Umbilical cord (tissue), 2 donors: ENCODE measurements around the gene RAD51AP2. TPM values are rescaled to one million over a fixed set of nuclear protein-coding genes. Genes with fewer than 3 reads are reported as not detected.

Experiments
- DNase-seq: peaks from one replicate; pipeline ENCODE4 v3.0.0-alpha.2; 2015; ENCODE audit warnings: low spot score
- total RNA-seq: library from RNA; depleted of rRNA; stranded (reverse); fragments of >200 nt; gene quantifications from one replicate; pipeline ENCODE4 v1.2.3, GENCODE V29; 2014; ENCODE audit warnings: low replicate concordance; ENCODE audit not compliant: insufficient read depth

Gene RAD51AP2
- total RNA-seq, 1 donor from 2014 or later = 11.6 TPM

DNA sequence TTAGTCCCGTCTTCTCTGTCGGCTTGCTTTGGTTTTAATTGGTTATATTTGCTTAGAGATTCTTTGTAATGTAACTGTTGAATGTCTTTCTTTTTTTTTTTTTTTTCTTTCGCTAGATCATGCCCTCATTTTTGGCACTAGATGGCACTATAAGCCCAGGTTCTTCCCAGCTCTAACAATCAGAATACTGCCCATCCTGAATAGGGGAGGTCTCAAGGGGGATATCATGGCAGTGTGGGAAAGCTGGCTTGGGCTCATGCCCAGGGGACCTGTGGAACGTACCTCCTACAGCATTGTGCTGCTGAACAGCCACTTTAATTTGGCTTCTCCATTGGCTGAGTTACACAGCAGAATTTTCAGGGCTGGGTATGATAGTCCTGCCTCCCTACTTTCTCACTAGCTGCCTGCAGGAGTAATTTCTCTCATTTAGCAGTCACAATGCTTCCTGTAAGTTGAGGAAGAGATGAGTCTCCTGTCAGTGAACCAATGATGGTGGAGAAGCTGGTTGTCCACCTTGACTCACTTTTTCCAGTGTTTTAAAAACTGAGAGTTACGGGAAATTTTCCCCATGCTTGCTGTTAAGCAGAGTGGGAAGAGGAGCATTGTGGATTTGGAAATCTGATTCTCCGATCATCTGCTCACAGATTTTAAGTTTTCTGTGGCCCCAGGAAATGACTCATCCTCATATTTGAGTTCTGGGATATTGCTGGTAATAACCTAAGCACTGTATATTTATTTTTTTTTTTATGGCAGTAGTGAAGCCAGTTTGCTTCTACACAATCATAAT is 47.2 kb downstream of the RAD51AP2 start:
- no peak for DNase-seq

DNA sequence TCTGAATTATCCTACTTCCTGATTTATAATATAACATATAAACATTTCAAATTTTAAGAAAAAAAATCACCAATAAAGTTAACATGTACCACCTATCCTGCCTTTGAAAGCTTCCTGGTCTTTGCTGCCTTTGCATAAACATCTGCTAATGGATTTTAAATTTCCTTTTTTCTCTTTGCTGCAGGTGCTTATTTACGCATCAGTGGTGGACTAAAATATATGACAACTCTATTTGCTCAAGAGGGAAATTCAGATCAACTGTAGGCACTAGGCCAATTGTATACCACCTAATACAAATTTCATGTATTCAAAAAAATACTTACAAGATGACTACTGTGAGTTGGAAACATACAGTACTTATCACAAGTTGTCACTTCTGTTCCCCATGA is 57.2 kb downstream of the RAD51AP2 start:
- no peak for DNase-seq

Other genes with a start within 250 kb of the RAD51AP2 start
- 7.7 TPM for gene VSNL1, start 22.3 kb upstream of the RAD51AP2 start, total RNA-seq
- gene SMC6, start 235.4 kb upstream of the RAD51AP2 start, total RNA-seq = 32.7 TPM
- gene GEN1, start 235.7 kb upstream of the RAD51AP2 start, total RNA-seq = 9.6 TPM